HFF-Myc (cell line): ENCODE data around the gene STK24.

Experiments
- DNase-seq: peaks from one replicate; pipeline ENCODE4 v3.0.0-alpha.2; 2011; ENCODE audit warnings: low read depth; ENCODE audit errors: extremely low read depth
- H3K4me3 ChIP-seq: replicated peaks from 2 replicates; pipeline ENCODE4 v1.5.1; 2011; ENCODE audit warnings: low read depth, mild to moderate bottlenecking, control low read depth, low read length
- CTCF ChIP-seq: IDR thresholded peaks from 2 replicates; pipeline ENCODE4 v1.5.1; 2012; ENCODE audit warnings: mild to moderate bottlenecking, low read depth, low read length, control low read depth; ENCODE audit errors: missing control alignments

Gene STK24

GRCh38 chr13:98401934-98402333 is 175.0 kb downstream of the STK24 start:
- no peak overlapping the region for H3K4me3 ChIP-seq
- no peak for DNase-seq
- TF ChIP-seq CTCF: no peak

DNA sequence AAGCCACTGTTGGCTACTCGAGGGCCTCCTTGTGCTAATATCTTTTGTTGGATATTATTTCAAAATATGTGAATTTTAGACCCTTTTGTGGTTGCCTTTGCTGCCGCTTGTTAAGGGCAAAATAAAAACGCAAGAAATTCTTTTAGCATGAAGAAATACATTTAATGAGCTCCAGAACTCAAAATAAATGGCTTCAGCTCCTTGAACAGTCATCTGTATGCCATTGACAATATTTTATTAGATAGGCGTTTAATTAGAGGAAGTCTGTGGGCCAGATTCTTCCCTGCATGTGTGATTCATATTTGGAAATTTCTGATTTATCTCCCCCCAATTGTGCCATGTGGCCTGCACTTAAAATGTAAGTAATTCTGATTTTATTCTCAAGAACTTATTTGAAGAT is 177.2 kb downstream of the STK24 start:
- DNase-seq: peak; percentile 47
- no peak overlapping the region for H3K4me3 ChIP-seq
- no peak for TF ChIP-seq CTCF

DNA sequence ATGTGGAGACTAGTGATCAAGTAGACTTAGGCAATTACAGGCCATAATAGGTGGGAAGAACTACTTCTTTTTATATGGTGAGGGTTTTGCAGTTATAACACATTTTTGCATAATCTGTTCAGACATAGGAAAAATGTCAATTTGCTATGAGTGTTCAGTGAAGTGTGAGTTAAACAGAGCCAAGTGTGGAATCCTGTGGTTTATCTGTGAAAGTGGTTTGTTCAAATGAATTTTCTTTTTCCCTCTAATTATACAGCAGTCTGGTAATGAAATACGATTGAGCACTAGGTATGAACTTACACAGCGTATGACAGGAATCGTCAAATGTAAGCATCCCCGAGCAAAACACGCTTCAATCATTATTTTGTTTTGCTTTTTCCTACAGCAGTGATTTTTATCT is 178.3 kb downstream of the STK24 start:
- no peak for TF ChIP-seq CTCF
- DNase-seq: no peak
- no peak overlapping the region for H3K4me3 ChIP-seq

- DNase-seq: no peak
- TF ChIP-seq CTCF: no peak
Measured at GRCh38 chr13:98397861-98398260, 179.0 kb downstream of the STK24 start.

GRCh38 chr13:98397221-98397620 is 179.7 kb downstream of the STK24 start:
- no peak for DNase-seq

More at GRCh38 chr13:98397861-98398260, 179.0 kb downstream of the STK24 start:
- no peak overlapping the region for H3K4me3 ChIP-seq

DNA sequence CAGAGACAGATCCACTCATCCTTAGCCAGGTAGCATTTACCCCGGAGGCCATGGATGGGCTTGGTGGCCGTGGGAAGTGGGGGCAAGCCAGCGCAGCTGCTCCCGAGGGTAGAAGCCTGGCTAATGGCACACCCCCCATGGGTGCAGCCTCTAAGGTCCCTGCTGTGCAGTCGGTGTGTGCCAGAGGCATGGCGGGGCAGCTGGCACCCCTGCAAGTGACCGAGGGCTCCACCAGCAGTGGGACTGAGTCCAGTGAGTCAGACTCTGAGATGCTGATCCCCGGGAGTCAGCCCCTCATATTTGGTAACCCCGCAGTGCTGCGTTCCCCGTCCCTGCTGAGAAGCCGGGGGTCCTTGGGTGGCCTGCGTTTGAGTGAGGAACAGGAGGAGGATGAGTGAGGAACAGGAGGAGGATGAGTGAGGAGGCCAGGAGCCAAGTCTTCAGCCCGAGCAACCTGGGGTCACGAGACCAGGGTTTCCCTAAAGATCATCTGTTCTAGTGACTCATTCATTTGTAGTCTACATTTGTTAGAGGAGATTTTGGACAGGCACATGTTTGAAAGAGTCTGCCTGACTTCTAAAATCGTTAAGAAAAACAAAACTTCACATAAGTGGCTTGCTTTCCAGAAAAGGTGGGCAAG is 180.7 kb downstream of the STK24 start:
- TF ChIP-seq CTCF: no peak
- H3K4me3 ChIP-seq: no peak overlapping the region
- DNase-seq: no peak

More at GRCh38 chr13:98397221-98397620, 179.7 kb downstream of the STK24 start:
- TF ChIP-seq CTCF: no peak
- H3K4me3 ChIP-seq: no peak overlapping the region
